Body of pancreas (tissue), 4 donors: ENCODE results near the gene NDEL1.

Source experiments
- CTCF ChIP-seq, 7 experiments: fragments of 450-650 bp in 4 of 7; fragments of 200-600 bp in 3 of 7; sonication (generic) in 3 of 7; IDR thresholded peaks; one replicate each; pipeline ENCODE4 v1.5.1; 2016 to 2019; ENCODE audit warnings: antibody characterized with exemption in 7 of 7
- POLR2A ChIP-seq, 3 donors: fragments of 450-650 bp; IDR thresholded peaks; one replicate each; pipeline ENCODE4 v1.6.1; 2016; ENCODE audit warnings: antibody characterized with exemption in 3 of 3, mild to moderate bottlenecking in 2 of 3

GRCh38 chr17:8468980-8469379, 33.3 kb downstream of the NDEL1 start:
- TF ChIP-seq CTCF (IDR thresholded peaks at IDR 0.05) = no peak
- TF ChIP-seq POLR2A (IDR thresholded peaks at IDR 0.05) = no peak
